Activated naive CD8-positive, alpha-beta T cell treated with anti-CD3 and anti-CD28 coated beads, Interleukin-2, amount 50 U/mL, for 24 hours (primary cell): ENCODE results near the gene B4GALNT3.
A peak's percentile ranks its signal among the peaks of the same experiment; 100 is the strongest.
"Not testable (repeated sequence)": the region's sequence is repeated elsewhere in the genome, so short reads cannot be mapped to it uniquely, and the experiment has no call there.

ENCODE experiments used
- ATAC-seq: fragments of 150-1000 bp; cut with Tn5 transposase; one replicate; pipeline ENCODE4 v1.10.0; 2021
- DNase-seq: peaks from one replicate; pipeline ENCODE4 v3.0.0; 2021
- H3K27ac Mint-ChIP-seq: one replicate; pipeline ENCODE4 v1.8.0; 2021; ENCODE audit warnings: mild to moderate bottlenecking, mixed read lengths
- H3K27me3 Mint-ChIP-seq: one replicate; pipeline ENCODE4 v1.8.0; 2021; ENCODE audit warnings: mixed read lengths
- H3K36me3 Mint-ChIP-seq: one replicate; pipeline ENCODE4 v1.8.0; 2021; ENCODE audit warnings: low read depth, mixed read lengths
- H3K4me1 Mint-ChIP-seq: one replicate; pipeline ENCODE4 v1.8.0; 2021; ENCODE audit warnings: mixed read lengths
- H3K4me3 Mint-ChIP-seq: one replicate; pipeline ENCODE4 v1.8.0; 2021; ENCODE audit warnings: mild to moderate bottlenecking, moderate library complexity, mixed read lengths
- H3K9me3 Mint-ChIP-seq: one replicate; pipeline ENCODE4 v1.8.0; 2021; ENCODE audit warnings: mixed read lengths

Gene B4GALNT3

DNA sequence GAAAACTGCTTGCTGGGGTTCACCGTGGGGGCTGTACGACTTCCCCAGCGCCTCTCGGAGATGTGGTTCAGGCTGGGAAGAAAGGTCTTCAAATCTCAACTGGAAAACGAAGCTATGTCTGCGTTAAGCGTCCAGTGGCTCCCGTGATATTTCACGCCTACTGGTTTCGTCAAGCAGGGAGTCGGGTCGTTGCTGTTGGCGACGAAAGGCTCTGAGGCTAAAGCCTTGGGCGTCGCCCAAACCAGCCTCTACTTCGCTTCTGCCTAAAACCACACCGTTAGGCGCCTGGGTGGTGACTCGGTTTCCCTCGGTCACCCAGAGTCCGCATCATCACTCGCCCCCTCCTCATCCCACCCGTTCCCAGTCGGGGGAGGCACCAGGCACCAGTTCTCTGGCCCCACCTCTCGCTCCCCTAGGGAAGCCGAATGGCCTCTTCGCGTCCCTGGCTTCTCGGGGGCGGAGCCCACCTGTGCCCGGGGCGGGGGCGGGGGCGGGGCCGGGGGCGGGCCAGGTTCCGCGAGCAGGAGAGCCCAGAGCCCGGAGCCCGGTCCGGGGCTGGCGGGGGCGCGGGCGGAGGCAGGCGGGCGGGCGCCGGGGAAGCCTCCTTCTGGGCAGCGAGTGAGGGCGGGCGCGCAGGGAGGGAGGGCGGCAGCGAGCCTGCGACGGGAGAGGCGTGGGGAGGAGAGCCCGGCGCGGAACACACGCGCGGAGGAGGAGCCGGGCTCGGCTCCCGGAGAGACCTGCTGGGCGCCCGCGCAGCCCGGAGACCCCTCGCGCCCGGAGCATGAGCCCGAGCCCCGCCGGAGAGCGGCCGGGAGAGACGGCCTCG lies at the start of gene B4GALNT3:
TSS of gene B4GALNT3 (plus strand) at position 510 of the 829 bp plus-strand sequence. CDS start 438 bp downstream, outside the sequence.
- Mint-ChIP-seq H3K36me3 (no peaks in the 10 kb centered on the region), H3K27me3 (peaks cover 52% of the 10 kb centered on the region), H3K27ac (no peak within 1 kb of the TSS), H3K4me1 (peaks cover 19% of the 10 kb centered on the region), H3K9me3 (no peaks in the 10 kb centered on the region), H3K4me3 (peak within 1 kb of the TSS; percentile 73)
- ATAC-seq (peak; percentile 45), DNase-seq (peak; percentile 29)

DNA sequence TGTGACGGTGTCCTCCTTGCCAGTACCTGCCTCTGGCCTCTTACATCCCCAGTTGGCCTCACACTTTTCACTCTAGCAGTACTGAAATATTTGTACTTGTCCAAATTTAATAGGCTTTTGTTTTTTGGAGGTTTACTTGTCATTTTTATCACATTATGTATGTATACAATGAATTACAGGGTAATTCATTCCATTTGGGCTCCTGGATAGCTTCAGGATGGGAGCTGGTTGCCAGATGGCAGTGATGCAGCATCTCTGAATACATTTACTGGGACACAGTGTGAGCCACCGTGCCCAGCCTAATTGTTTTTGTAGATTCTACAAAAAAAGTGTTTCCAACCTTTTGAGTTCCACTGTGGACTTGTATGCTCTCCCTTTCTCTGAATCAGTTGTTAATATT lies 44.9 kb upstream of the B4GALNT3 start:
- Mint-ChIP-seq H3K27me3 (no peaks in the 10 kb centered on the region), H3K27ac (no peak overlapping the region), H3K4me3 (no peak overlapping the region), H3K4me1 (no peaks in the 10 kb centered on the region), H3K9me3 (no peaks in the 10 kb centered on the region), H3K36me3 (peaks cover 34% of the 10 kb centered on the region)
- DNase-seq, result no peak
- ATAC-seq, result no peak

DNA sequence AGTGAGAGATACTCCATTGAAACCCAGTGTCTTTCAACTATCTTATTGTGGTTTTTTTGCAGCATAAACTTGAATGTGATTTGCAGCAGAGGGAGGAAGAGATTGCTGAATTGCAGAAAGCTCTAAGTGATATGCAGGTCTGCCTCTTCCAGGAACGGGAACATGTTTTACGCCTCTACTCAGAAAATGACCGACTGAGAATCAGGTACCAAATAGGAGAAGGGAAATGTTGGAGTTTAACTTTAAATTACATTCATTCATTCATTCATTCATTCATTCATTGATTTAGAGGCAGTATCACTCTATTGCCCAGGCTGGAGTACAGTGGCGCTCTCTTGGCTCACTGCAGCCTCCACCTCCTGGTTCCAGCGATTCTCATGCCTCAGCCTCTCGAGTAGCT lies 41.3 kb upstream of the B4GALNT3 start:
- Mint-ChIP-seq H3K36me3 (peaks cover 36% of the 10 kb centered on the region), H3K27ac (no peak overlapping the region), H3K27me3 (no peaks in the 10 kb centered on the region), H3K4me1 (no peaks in the 10 kb centered on the region), H3K4me3 (no peak overlapping the region), H3K9me3 (no peaks in the 10 kb centered on the region)
- DNase-seq (no peak), ATAC-seq (no peak)

DNA sequence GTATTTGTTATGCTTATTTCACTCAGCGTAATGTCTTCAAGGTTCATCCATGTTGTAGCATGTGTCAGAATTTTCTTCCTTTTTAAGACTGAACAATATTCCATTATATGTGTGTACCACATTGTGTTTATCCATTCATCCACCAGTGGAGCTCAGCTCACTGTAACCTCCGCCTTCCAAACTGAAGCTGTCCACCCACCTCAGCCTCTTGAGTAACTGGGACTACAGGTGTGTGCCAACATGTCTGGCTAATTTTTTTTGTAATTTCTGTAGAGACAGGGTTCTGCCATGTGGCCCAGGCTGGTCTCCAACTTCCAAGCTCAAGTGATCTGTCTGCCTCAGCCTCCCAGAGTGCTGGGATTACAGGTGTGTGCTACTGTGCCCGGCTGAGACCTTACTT lies 37.2 kb upstream of the B4GALNT3 start:
- Mint-ChIP-seq H3K27me3 (no peaks in the 10 kb centered on the region), H3K36me3 (peaks cover 27% of the 10 kb centered on the region), H3K9me3 (no peaks in the 10 kb centered on the region), H3K4me1 (no peaks in the 10 kb centered on the region), H3K4me3 (no peak overlapping the region), H3K27ac (no peak overlapping the region)
- DNase-seq (no peak), ATAC-seq (no peak)

DNA sequence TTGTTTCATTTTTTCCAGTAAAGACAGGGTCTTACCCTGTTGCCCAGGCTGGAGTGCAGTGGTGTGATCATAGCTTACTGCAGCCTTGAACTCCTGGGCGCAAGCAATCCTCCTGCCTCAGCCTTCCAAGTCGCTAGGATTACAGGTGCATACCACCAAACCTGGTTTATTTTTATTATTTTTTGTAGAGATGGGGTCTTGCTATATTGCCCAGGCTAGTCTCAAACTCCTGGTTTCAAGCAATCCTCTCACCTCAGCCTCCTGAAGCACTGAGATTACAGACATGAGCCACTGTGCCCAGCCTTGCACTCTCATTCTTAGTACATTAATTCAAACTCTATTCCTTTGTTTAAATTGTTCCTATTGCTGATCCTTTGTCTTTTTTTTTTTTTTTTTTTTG lies 24.0 kb upstream of the B4GALNT3 start:
- not testable (repeated sequence) for ATAC-seq, H3K27me3 Mint-ChIP-seq, H3K4me1 Mint-ChIP-seq, H3K4me3 Mint-ChIP-seq, H3K9me3 Mint-ChIP-seq, DNase-seq, H3K27ac Mint-ChIP-seq
- H3K36me3 Mint-ChIP-seq, result peaks cover 38% of the 10 kb centered on the region

DNA sequence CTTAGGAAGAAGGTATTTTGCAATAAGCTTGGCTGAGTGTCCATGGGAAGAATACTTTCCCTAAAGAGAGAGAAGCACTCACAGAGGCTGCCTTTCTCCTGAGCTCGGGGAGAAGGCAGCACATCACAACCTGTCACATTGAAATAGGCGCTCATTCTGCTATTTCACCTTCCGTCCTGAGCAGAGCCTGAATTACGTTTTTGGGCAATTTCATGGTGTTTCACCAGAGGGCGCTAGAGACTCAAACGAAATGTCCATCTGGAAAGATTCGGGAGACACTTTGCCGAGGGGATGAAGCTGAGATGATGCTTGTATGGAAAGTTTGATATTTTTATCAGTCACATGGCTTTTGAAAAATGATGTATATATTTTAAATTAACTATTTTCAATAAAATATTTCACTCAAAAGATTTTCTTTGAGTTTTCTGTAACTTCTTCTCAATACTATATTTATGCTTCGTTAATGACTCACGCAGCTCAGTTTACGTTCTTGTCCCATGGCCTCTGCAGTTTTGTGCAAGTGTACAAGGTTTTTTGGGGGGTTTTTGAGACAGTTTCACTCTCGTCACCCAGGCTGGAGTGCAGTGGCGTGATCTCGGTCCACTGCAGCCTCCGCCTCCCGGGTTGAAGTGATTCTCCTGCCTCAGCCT lies 17.4 kb upstream of the B4GALNT3 start:
- no peaks in the 10 kb centered on the region for H3K27me3 Mint-ChIP-seq
- no peak overlapping the region for H3K4me3 Mint-ChIP-seq
- no peak overlapping the region for H3K27ac Mint-ChIP-seq
- H3K4me1 Mint-ChIP-seq, result no peaks in the 10 kb centered on the region
- DNase-seq (peak; percentile 41), ATAC-seq (no peak)
- H3K36me3 Mint-ChIP-seq, result peaks cover 17% of the 10 kb centered on the region
- no peaks in the 10 kb centered on the region for H3K9me3 Mint-ChIP-seq

DNA sequence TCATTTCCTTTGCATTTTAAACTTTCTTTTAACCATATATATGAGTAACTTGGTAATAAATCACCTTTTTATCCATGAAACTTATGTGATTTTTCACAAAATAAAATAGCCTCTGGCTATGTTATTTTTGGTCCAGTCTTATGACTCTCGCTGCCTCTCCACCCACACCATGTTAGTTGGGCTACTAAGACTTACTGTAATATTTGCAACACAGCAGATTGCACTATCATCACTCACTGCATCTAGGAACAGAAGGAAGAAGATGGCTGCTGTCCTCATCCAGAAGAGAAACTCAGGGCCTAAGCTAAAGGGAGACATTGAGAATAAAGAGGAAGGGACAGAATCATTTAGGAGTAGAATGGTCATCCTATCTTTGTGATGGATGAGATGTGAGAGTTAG lies 12.6 kb upstream of the B4GALNT3 start:
- Mint-ChIP-seq H3K4me1 (no peaks in the 10 kb centered on the region), H3K9me3 (no peaks in the 10 kb centered on the region), H3K27me3 (no peaks in the 10 kb centered on the region), H3K27ac (no peak overlapping the region), H3K4me3 (no peak overlapping the region), H3K36me3 (peaks cover 2% of the 10 kb centered on the region)
- DNase-seq (no peak), ATAC-seq (no peak)

DNA sequence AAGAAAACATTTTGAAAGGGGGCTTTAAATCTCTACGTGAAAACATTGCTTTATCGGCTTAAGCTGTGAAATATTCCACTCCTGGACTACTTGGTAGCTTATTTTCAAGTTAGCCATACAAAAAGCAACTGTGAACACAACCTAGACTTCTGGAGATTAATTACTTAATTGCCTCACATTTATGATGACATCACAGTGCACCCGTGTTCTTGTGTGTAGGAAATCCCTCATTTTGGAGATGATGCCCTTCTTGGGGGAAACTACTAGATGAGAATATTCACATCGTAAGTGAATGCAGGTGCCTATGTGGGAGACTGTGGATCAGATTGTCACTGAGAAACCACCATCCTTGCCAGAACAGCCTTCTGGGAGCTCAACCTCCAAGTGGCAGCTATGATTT lies 10.5 kb upstream of the B4GALNT3 start:
- ATAC-seq (no peak), DNase-seq (no peak)
- no peaks in the 10 kb centered on the region for H3K9me3 Mint-ChIP-seq
- H3K36me3 Mint-ChIP-seq, result no peaks in the 10 kb centered on the region
- no peak overlapping the region for H3K27ac Mint-ChIP-seq
- H3K27me3 Mint-ChIP-seq, result peaks cover 1% of the 10 kb centered on the region
- H3K4me3 Mint-ChIP-seq, result no peak overlapping the region
- H3K4me1 Mint-ChIP-seq, result peaks cover 2% of the 10 kb centered on the region

DNA sequence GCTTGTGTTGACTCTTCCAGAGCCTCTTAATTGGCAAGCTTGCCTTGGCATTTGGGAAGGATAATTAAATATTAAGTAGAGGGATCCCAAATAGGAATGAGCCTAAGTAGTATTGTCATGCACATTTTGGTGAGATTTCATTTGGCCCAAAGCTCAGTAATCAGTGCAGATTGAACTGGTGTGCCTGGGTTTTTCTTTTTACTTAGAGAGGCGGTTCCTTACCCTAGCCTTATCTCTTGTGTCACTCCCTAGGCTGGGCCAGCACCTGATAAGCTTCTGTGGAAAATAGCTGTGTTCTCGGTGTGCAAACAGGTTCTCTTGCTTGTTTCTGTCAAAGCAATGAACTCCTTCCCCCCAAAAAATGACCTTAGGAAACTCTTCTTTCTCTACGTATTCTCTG lies 9.3 kb upstream of the B4GALNT3 start:
- H3K27ac Mint-ChIP-seq, result no peak overlapping the region
- no peak for ATAC-seq
- H3K9me3 Mint-ChIP-seq, result no peaks in the 10 kb centered on the region
- DNase-seq, result no peak
- no peak overlapping the region for H3K4me3 Mint-ChIP-seq
- H3K36me3 Mint-ChIP-seq, result no peaks in the 10 kb centered on the region
- H3K4me1 Mint-ChIP-seq, result peaks cover 2% of the 10 kb centered on the region
- peaks cover 1% of the 10 kb centered on the region for H3K27me3 Mint-ChIP-seq

DNA sequence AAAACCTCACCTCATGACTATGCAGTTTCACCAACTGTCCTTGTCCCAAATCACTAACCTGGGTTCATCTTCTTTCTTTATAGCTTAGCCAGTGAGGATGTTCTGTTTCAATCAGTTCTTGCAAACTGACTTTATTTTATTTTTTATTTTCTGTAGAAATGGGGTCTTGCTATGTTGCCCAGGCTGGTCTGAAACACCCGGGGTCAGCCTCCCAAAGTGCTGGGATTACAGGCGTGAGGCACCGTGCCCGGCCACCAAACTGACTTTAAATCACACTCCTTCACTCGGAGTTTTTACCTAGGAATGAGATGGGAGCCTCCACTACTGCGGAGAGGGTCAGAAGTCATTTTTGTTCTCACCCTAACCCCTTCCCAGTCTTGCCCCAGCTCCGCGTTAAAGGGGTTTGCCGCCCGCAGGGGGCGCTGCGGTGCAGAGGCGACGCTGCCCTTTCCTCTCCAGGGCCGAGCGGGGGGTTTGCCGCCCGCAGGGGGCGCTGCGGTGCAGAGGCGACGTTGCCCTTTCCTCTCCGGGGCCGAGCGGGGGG lies 7.0 kb upstream of the B4GALNT3 start:
- Mint-ChIP-seq H3K4me3 (no peak overlapping the region), H3K27ac (no peak overlapping the region), H3K9me3 (no peaks in the 10 kb centered on the region), H3K4me1 (peaks cover 5% of the 10 kb centered on the region), H3K36me3 (no peaks in the 10 kb centered on the region), H3K27me3 (peaks cover 11% of the 10 kb centered on the region)
- DNase-seq, result peak; percentile 82
- peak; percentile 50 for ATAC-seq

DNA sequence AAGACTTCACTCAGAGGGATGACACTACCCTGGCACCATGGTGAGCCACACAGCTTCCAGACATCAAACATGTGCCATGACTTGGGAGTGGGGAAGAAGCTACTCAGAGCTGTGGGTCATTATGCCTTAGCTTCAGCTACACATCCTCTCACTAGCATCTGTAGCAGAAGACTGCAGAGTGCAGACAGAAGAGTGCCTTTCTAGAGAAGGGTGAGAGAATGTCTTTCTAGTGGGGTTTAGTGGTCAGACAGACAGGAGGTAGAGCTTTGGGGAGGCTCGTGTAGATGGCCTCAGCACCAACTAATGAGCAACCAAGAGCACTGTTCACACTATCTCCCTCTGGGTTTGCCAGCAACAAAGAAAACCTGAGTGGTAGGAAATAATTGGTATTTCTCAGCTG lies 4.9 kb upstream of the B4GALNT3 start:
- Mint-ChIP-seq H3K36me3 (no peaks in the 10 kb centered on the region), H3K4me3 (no peak overlapping the region), H3K27ac (no peak overlapping the region), H3K27me3 (peaks cover 29% of the 10 kb centered on the region), H3K4me1 (peaks cover 16% of the 10 kb centered on the region), H3K9me3 (no peaks in the 10 kb centered on the region)
- DNase-seq (no peak), ATAC-seq (no peak)

DNA sequence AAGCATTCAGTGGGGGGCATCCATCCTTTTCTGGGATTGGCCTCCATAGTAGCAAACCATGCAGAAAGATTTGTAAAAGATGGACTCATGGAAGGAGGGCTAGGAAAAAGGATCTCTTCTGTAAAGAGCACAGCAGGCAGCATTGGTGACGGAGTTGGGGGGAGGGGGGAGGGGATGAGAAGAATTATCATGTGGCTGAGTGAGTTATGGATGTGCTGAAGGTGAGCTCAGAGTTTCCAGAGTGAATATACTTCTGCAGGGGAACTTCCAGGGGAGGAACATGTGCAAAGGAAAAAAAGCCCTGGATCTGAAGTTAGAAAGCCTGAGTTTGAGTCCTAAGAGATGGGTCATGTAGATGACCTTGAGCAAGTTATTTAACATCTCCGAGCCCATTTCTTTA lies 3.9 kb upstream of the B4GALNT3 start:
- no peak for DNase-seq
- ATAC-seq, result no peak
- Mint-ChIP-seq H3K9me3 (no peaks in the 10 kb centered on the region), H3K27ac (no peak overlapping the region), H3K27me3 (peaks cover 30% of the 10 kb centered on the region), H3K4me3 (no peak overlapping the region), H3K4me1 (peaks cover 16% of the 10 kb centered on the region), H3K36me3 (no peaks in the 10 kb centered on the region)

DNA sequence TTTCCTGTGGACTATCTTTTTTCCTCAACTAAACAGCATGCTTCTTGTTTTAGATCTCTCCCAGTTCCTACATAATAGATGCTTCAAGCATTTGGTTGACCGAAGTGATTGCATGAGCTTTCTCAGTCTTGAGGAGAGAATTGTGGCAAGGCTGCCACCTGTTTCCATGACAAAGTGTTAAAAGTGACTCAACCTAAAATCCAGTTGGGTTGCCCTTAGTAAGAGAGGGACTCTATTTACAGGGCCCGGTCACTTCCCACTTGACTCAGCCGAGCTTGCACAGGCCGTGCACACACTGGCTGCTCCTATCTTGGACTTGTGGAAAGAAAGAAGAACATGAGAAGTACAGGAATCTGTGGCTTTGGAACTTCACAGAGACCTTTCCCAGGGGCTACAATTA lies 2.1 kb upstream of the B4GALNT3 start:
- Mint-ChIP-seq H3K36me3 (no peaks in the 10 kb centered on the region), H3K9me3 (no peaks in the 10 kb centered on the region), H3K27ac (no peak overlapping the region), H3K27me3 (peaks cover 47% of the 10 kb centered on the region), H3K4me1 (peaks cover 19% of the 10 kb centered on the region), H3K4me3 (no peak overlapping the region)
- no peak for DNase-seq
- ATAC-seq, result peak; percentile 26

DNA sequence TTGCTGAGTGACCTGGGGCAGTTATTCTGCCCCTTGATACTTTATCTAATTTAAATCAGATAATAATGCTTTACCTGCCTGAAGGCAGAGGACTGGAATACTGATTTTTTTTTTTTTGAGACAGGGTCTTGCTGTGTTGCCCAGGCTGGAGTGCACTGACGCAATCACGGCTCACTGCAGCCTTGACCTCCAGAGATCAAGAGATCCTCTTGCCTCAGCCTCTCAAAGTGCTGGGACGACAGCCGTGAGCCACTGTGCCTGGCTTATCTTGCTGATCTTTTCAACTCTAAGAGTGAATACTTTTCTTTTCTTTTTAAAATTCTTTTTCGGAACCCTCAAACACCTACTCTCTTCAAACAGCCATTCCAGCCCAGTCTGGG lies 699 bp upstream of the B4GALNT3 start:
- Mint-ChIP-seq H3K4me3 (peak overlapping the region; percentile 67), H3K27me3 (peaks cover 51% of the 10 kb centered on the region), H3K9me3 (no peaks in the 10 kb centered on the region), H3K36me3 (no peaks in the 10 kb centered on the region), H3K27ac (no peak overlapping the region), H3K4me1 (peaks cover 19% of the 10 kb centered on the region)
- ATAC-seq (no peak), DNase-seq (no peak)
